Activated CD4-positive, alpha-beta T cell treated with anti-CD3 and anti-CD28 coated beads, Interleukin-2, amount 50 U/mL, for 16 hours (primary cell): ENCODE results near the gene GSDME.

Experiments used
- DNase-seq: peaks from one replicate; pipeline ENCODE4 v3.0.0-alpha.2; 2020

The GSDME gene

DNA sequence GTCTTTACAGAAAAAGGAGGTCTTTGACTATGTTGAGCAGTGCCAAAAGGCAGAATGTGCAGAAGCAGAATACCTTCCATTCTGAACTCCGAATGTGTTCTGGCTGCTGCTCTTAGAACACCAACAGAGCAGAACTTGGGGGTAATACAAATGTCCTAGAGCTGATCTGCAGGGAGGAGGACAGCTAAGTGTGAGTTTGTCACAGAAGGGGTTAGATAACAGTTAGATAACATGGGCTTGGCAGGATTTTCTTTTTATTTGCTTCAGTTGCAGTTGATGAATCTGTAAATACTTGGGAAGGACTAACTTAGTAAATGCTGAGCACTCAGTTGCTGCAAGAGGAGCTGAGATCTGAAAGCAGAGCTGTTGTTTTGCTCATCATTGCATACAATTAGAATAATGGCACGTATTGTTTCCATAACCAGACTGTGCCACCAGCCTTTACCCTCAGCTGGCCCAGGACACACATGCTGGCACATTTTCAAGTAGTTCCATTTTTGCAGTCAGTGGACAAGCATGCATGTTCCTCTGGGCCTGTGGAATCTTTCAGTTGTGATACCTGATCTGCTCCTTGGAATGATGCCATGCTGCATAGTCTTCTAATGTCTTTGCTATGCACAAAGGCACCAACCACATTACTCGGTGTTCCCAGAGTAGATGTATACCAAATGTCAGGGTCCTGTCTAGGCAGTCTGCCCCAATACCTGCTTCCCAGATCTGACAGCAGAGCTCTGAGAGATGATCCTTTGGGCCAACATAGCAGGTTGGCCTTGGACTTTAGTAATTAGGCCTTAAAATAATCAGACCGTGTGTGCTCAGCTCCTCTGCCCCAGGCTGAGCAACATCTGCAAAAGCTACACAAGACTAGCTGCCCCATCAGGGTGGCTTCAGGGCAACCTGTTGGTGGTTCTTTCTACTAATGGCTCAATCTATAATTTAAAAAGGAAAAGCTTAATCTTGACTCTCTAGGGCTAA lies 55.7 kb downstream of the GSDME start:
- no peak for DNase-seq

GRCh38 chr7:24700521-24701260 lies 56.6 kb downstream of the GSDME start:
- no peak for DNase-seq

GRCh38 chr7:24698531-24699266 lies 58.6 kb downstream of the GSDME start:
- no peak for DNase-seq

- DNase-seq, result no peak
Measured at GRCh38 chr7:24697416-24697815, 59.8 kb downstream of the GSDME start.

- no peak for DNase-seq
Measured at GRCh38 chr7:24692592-24692991, 64.7 kb downstream of the GSDME start.

- DNase-seq, result no peak
Measured at GRCh38 chr7:24690251-24690650, 67.0 kb downstream of the GSDME start.

DNA sequence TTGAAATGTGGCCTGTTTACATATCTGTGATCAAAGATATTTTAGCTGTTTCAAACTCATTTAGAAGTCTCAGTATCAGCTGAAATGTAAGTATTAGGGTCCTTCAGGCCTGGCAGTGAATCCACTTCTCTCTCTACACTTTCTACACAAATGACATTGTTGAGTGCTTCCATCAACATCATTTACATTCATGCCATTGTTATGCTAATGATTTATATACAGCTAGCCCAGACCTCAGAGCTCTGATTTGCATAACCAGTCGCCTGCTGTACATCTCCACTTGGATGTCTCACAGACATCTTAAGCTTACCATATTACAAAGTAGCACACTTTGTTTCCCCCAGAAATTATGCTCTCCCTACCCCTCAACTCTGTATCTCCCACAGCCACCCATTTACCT lies 71.6 kb downstream of the GSDME start:
- no peak for DNase-seq

- no peak for DNase-seq
Measured at GRCh38 chr7:24670782-24671181, 86.5 kb downstream of the GSDME start.

GRCh38 chr7:24669971-24670591 lies 87.2 kb downstream of the GSDME start:
- DNase-seq, result no peak

- no peak for DNase-seq
Measured at GRCh38 chr7:24668927-24669635, 88.2 kb downstream of the GSDME start.

DNA sequence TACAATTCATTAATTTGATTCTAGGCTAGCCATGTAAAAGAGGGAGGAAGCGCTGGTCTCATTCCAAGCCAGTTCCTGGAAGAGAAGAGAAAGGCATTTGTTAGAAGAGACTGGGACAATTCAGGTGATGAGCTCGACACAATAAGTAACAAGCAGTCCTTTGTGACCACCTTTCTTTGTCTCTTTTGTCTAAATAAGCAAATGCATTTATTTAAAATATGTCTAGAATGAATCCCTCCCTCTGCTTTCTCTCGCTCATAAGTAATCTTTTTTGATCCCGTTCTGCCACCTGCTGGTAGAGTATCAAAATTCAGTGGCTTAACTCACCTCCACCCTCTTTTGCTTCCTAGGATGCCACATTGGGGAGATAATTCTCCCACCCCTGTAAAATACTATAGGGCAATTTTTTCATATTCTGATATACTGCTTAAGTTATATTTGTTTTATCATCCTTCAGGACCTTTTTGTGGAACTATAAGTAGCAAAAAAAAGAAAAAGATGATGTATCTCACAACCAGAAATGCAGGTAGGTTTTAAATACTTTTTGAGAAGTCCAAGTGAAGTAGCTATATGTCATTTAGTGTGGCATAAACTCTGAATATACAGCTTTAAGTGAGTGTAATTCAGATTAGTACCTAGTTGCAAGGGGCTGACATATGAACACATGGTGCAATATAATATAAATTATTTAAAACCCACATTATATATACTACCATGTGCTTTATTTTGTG lies 91.5 kb downstream of the GSDME start:
- peak; percentile 54 for DNase-seq

DNA sequence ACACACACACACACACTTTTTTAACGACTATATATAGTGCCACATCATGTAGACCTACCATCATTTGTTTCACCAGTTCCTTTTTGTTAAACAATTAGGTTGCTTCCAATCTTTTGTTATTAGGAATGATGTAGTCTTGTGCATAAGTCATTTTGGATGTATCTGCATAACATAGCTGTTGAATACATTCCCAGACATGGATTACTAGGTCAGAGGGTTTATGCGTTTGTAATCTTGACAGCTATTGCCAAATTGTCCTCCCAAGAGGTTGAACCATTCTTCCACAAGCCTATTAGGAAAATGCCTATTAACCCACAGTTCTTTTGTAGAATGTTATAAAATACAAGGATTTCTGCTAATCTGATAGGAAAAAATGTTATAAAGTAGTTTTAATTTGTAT lies 96.7 kb downstream of the GSDME start:
- no peak for DNase-seq

DNA sequence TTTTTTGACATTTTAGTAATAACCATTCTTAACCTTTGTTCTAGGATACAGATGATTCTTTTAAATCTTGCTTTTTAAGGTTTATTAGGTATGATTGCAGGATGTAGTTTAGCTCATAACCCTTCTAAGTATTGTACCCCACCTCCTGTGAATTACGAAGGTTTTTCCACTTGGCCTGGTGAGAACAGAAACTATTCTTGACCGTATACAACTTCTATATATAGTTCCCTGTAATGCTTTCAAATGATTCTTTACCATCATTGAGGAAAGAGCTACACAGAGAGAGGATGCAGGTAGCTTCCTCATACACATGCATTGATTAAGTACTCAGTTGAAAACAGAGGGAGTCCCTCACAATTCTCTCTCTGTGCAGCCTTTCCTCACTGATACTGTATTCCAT lies 97.8 kb downstream of the GSDME start:
- DNase-seq, result no peak

GRCh38 chr7:24657980-24658379 lies 99.3 kb downstream of the GSDME start:
- no peak for DNase-seq

GRCh38 chr7:24656608-24657007 lies 100.7 kb downstream of the GSDME start:
- DNase-seq, result no peak

DNA sequence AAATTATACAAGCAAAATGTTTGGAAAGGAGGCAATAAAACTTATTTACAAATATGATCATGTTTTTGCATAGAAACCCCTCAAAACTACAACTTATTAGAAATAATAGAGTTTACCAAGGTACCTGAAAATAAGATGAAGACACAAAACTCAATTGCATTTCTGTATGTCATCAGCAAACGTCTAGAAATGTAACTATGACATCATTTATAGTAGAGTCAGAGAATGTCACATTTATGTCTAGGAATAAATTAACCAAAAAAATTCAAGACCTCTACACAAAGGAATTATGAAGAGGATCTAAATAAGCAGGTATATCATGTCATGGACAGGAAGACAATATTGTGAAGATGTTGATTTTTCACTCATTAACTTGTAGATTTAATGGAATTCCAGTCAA lies 103.0 kb downstream of the GSDME start:
- DNase-seq, result no peak

DNA sequence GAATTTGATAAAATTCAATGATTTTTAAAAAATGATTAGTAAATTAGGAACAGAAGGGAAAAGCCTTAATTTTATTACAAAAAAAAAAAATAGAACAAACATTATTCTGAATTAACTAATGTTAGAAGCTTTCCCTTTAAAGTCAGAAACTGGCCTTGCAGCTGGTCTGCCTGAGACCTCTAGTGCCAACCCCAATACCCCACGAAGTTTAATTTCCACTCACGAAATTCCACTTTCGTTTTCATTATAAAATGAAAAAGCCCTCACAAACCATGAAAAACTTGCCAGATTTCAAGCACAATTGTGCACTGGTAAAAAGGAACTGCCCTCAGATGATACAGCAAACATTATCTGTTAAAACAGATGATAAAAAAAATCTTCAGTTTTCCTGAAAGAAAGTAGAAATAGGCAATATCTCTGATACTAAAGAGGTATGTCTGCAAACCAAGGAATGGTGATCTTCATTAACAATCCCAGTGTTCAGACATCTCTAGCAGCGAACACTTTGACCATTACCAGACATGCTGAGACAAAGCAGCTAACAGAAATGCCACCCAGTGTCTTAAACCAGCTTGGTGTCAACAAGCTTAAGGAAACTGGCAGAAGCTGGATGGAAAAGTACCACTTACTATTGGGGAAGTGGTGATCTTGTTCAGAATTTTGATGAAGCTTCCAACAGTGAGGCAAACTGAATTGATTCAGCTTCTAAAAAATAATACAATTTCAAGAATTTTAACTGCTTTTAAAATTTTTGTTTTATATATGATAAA lies 103.8 kb downstream of the GSDME start:
- no peak for DNase-seq

DNA sequence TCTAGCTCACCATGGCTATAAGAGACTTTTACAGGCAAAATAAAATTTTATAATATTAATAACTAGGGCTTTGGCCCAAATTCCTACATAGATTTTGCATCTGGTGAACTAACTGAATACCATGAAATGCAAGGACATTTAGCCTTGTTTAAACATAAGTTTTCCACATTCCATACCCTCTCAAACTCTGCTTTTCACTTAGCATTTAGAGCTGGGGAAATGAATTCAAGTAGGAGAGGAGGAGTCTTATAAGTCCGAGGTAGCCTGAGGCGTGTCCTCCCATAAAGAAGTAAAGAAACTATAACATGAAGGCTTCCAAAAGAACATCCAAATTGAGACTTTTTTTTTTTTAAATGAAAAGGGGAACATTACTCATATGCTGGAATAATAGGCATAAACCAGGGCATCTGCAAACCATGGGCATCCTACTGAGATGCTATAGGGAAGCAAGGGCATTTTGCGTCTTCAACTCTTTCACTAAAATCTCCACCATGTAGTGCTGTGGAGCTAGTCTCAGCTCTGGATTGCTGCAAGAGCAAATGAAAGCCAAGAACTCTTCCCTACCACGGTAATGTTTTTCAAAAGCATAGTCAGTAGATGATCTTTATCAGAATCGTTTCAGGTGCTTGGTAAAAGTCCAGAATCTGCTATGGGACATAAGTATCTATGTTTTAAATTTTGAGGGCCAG lies 104.9 kb downstream of the GSDME start:
- no peak for DNase-seq
